Left renal pelvis (tissue), 4 donors: Measurements from ENCODE around the gene AKT3. TPM values are rescaled to one million over a fixed set of nuclear protein-coding genes. Genes with fewer than 3 reads are reported as not detected.
"Not testable (repeated sequence)": the region's sequence is repeated elsewhere in the genome, so short reads cannot be mapped to it uniquely, and the experiment has no call there.

Source experiments
- DNase-seq, 4 donors: peaks; one replicate each; pipeline ENCODE4 v3.0.0-alpha.2; 2013; ENCODE audit warnings: low read depth in 4 of 4, low spot score in 3 of 4
- polyA plus RNA-seq, 4 donors: library from polyadenylated mRNA; unstranded; fragments of 120-200 nt; gene quantifications; one replicate each; pipeline ENCODE4 v1.2.1, GENCODE V29; 2013; ENCODE audit not compliant: insufficient read length in 4 of 4

AKT3 gene
- polyA plus RNA-seq, 4 donors = 21.8 to 43.4 (median 28.6) TPM

DNA sequence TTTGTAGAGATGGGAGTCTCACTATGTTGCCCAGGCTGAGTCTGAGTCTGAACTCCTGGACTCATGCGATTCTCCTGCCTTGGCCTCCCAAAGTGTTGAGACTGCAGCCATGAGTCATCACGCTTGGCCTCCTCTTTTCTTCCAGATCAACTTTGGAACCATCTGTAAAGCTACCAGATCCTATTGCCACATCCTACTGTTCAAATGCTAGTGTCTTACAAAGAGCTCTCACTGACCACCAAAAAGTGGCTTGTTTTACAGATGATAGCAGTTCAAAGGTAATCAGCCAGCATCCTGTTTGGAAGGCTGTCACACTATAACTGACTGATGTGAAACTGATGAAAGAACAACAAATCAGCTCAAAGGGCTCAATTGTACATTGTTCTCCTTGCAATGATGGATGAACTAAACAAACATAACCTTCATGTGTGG lies 221.6 kb downstream of the AKT3 start:
- DNase-seq = no peak

DNA sequence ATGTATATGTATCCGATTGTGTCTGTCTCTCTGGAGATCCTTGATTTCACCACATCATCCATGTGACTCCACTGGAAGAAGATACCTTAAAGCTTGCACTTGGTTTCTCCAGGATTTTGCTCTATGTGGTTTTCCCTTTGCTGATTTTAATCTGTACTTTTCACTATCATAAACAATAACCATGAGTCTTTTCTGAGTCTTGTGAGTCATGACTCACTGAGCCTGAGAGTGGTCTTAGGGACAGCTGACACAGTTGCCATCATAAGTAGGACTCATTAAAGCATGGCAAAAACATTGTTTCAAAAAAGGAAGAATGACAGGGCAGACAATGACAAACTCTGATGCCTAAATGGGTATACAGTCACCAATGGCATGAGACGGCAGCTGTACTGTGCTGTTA lies 226.2 kb downstream of the AKT3 start:
- no peak for DNase-seq

DNA sequence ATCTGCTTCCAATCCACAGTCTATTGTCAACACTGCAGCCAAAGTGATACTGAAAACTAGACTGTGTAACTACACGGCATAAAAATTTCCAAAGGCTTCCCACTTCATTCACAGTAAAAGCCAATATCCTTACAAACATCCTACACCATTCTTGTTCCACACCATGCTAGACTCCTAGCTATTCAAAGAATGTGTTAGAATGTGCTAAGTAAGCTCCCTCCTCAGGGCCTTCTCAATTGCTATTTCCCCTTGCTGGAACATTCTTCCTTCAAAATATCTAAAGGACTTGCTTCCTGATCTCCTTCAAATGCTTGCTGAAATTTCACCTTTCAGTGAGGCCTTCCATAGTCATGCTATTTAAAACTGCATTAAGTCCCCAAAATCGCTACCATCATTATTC lies 228.1 kb downstream of the AKT3 start:
- DNase-seq = no peak

DNA sequence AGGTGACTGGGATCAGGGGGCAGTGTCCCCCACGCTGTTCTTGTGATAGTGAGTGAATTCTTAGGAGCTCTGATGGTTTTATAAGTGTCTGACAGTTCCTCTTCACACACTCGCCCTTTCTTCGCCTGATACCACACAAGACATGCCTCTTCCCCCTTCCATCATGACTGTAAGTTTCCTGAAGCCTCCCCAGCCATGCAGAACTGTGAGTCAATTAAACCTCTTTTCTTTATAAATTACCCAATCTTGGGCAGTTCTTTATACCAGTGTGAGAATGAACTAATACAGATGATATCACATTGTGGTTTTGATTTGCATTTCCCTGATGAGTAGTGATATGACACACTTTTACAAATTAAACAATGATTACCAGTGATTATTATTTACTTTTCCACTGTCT lies 229.9 kb downstream of the AKT3 start:
- DNase-seq = no peak

DNA sequence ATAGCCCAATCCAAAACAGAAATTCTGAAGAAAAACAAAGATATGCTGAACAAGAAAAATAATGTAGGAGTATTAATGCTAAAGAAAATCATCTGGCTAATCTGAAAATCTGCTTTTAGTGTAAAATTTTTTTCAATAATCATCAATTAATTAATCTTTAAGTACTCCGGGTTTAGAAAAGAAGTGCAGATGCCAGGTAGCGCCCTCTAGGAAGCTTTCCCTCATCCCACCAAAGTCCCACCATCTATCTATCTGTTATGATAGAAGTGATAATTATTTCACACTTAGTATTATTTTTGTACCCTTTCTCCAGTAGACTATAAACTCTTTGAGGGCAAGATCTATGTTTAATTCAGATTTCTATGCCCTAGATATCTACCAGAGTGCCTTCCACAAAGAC lies 240.3 kb downstream of the AKT3 start:
- no peak for DNase-seq

DNA sequence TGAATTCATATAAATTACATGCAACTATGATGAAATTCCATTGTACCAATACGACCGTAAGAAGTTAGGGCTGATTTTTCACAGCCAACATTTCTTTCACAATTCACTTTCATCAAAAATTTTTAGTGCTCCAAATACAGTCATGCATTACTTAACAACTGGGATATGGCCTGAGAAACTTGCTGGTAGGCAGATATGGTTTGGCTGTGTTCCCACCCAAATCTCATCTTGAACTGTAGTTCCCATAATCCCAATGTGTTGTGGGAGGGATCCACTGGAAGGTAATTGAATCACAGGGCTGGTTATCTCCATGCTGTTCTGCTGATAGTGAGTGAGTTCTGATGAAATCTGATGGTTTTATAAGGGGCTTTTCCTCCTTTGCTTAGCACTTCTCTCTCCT lies 244.4 kb downstream of the AKT3 start:
- DNase-seq = no peak

DNA sequence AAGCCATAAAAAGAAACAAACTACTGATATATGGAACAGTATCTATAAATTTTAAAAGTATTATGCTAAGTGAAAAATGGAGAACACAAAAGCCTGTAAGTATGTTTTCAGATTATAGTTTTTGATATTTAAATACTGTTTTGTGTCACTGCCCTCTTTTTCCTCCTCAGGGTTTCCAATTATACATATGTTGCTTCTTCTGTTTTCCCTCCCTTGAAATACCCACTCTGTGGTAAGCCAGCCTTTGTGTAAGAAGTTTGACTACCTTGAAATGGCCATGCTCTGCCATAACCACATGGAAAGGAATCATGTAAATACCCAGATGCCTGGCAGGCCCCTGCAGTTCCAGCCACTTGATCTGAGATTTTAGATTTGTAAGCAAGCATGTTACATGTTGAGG lies 248.3 kb downstream of the AKT3 start:
- DNase-seq = no peak

DNA sequence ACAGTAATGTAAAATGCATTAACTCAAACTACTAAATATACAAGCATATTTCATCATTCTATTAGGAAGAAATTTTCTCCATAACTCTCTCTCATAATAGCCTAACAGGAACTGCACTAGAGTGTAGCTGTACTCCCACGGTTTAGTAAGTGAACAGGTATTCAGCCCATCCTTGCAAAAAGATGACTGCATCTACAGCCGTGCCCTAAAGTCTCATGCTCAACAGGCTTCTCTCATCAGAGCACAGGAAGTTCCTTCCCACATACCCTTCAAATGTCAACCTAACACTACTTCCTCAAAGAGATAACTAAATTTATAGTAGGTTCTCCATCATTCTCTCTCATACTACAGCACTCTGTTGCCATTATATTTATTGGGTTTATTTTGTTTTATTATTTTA lies 251.6 kb downstream of the AKT3 start:
- DNase-seq = no peak

DNA sequence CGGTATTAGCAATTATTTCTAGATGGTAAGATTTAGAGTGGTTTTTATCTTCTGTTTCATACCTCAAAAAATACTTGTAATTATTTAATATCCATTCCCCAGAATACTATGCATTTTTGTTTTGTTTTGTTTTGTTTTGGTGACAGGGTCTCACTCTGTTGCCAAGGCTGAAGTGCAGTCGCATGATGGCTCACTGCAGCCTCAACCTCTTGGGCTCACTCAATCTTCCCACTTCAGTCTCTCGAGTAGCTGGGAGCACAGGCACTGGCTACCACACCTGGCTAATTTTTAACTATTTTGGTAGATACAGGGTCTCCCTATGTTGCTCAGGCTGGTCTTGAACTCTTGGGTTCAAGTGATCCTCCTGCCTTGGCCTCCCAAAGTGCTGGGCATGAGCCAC lies 252.7 kb downstream of the AKT3 start:
- DNase-seq = no peak

DNA sequence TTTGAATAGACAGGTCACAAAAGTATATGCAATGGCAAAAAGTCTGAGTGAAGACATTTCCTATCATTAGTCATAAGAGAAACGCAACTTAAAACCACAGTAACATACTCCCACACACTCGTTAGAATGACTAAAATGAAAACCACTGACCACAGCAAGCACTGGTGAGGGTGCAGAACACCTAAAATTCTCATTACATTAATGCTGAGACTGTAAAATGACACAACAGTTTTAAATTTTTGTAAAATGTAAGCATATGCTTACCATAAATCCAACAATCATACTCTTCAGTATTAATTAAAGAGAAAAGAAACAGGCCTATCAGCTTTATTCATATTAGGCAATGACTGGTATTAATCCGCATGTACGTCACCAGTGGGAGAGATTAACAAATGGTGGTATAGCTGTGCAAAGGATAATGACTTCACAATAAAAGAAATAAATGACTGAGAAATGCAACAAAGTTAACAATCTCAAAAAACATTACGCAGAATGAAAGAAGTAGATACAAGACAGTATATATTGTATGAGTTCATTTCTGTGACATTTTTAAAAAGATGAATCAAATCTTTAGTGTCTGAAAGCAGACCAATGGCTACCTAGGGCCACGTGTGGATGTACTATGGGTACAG lies 253.5 kb downstream of the AKT3 start:
- no peak for DNase-seq

DNA sequence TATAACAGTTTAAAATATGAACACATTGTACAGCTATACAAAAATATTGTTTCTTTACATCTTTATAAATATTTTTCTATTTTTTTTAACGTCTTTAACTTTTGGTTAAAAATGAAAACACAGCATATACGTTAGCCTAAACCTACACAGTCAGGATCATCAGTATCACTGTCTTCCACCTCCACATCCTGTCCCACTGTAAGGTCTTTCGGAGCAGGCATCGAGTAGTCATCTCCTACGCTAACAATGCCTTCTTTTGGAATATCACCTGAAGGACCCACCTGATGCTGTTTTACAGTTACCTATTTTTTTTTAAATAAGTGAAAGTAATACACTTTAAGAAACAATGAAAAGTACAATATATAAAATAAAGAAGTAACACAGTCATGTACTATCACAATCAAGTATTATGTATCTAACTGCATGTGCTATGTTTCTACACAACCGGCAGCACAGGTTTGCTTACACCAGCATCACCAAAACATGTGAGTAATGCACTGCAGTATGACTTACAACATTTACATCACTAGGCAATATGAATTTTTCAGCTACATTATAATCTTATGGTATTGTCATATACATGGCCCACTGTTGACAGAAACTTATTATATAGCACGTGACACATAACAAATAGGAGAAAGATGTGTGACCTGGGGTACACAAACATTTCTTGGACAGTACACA lies 254.4 kb downstream of the AKT3 start:
- DNase-seq = no peak

DNA sequence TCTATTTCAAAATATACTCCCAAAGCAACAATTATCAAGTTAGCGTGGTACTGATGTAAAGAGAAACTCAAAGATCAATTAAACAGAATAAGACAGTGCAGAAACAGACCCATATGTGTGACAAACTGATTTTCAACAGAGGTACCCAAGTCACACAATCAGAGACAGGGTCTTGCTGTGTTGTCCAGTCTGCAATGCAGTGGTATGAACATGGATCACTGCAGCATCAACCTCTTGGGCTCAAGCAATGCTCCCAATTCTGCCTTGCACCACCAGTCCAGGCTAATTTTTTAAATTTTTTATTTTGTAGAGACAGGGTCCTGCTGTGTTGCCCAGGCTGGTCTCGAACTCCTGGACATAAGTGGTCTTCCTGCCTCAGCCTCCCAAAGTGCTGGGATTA lies 255.6 kb downstream of the AKT3 start:
- no peak for DNase-seq

DNA sequence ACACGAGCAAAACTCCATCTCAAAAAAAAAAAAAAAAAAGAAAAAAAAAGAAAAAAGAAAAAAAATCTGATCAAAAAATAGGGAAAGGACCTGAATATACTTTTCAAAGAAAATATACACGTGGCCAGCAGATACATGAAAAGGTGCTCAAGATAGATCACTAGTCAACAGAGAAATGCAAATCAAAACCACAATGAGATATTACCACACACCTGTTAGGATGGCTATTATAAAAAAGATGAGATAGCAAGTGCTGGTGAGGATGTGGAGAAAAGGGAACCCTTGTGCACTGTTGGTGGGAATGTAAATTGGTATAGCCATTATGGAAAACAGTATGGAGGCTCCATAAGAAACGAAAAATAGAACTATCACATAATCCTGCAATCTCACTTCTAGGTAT lies 260.8 kb downstream of the AKT3 start:
- DNase-seq = not testable (repeated sequence)

DNA sequence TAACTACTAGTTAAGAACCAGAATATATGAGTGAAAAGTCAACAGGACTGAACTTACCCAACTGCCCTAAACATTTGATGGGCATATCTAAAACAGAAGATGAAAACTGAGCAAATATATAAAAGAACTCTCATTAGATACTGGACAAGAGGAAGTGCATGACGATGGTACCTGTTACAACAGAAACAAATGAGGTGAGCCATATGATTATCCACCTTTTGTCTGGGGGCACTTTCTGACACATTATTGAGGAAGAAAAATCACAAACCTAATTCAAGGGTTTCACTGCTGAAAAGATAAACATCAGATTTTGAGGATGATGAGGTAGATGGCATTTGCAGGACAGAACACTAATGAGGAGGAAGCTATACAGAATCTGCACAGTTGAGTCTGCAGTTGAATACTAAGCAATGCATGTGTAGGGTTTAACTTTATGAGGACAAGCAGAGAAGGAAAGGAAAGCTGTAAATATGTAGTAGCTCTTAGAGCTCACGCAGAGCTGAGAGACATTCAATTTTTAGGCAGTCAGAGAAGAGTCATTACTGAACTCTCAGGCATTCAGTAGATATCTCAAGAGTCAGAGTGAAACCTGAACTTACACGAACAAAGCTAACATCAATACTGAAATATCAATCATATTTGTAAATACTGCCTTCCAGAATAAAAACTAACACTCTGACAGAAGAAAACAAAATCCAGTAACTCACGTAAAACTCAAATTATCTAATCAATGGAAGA lies 262.1 kb downstream of the AKT3 start:
- no peak for DNase-seq

DNA sequence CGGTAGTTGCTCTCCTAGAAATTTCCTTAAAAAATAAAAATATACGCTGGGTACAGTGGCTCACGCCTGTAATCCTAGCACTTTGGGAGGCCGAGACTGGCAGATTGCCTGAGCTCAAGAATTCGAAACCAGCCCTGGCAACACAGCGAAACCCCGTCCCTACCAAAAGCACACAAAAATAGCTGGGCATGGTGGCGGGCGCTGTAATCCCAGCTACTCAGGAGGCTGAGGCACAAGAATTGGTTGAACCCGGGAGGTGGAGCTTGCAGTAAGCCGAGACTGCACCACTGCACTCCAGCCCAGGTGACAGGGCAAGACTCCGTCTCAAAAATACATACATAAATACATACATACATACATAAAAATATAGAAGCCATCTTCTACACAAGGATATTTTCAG lies 262.8 kb downstream of the AKT3 start:
- DNase-seq = no peak

DNA sequence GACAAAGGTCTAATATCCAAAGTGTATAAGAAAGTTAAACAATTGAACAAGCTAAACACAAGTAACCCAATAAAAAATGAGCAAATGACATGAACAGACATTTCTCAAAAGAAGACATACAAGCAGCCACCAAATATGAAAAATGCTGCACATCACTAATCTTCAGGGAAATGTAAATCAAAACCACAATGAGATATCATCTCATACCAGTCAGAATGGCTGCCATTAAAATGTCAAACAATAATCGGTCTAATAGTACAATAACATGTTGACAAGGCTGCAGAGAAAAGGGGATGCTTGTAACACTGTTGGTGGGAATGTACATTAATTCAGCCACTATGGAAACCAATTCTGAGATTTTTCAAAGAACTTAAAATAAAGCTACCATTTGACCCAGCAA lies 264.1 kb downstream of the AKT3 start:
- DNase-seq = no peak

DNA sequence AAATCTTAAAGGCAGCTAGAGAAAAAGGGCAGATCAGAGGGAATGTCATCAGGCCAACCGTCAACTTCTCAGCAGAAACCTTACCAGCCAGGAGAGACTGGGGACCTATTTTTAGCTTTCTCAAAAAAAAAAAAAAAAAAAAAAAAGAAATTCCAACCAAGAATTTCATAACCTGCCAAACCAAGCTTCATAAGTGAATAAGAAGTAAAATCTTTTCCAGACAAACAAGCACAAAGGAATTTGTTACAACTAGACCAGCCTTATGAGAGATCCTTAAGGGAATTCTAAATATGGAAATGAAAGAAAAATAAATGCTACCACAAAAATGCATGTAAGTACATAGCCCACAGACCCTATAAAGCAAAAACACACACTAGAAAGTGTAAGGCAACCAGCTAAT lies 267.7 kb downstream of the AKT3 start:
- DNase-seq = no peak

DNA sequence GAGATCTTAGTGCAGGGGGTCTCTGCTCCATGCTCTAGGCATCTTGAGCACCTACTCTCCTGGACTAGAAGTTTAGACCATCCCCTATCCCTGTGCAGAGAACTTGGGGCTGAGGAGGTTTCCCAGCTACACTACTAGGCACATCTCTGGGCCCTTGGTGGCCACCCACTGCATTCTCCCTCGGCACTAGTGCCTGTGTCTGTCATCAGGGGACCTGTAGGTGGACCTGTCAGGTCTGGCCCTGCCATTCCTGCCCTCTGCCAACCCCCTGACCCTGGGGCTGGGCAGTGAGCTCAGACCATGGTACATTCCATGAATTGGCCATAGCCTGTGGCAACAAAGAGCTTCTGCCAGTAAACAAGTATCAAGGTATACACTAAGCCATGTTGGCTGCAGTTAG lies 269.1 kb downstream of the AKT3 start:
- DNase-seq = no peak

DNA sequence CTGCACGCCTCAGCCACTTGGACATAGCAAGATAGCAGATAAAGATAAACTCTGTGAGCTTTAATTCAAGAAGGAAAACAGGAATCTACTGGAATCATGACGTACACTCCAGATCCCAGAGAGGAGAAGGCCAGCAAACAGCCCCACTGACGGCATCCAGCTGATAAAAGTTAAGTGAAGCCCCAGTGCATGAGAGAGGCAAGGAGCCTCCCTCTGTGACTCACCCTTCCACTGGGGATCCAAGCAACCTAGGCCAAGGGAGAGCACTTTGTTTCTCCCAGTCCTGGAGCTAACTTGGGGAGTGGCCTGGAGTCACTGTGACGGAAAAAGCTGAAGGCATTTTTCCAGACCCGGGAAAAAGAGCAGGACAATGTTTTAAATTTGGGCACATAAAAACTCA lies 270.0 kb downstream of the AKT3 start:
- no peak for DNase-seq

DNA sequence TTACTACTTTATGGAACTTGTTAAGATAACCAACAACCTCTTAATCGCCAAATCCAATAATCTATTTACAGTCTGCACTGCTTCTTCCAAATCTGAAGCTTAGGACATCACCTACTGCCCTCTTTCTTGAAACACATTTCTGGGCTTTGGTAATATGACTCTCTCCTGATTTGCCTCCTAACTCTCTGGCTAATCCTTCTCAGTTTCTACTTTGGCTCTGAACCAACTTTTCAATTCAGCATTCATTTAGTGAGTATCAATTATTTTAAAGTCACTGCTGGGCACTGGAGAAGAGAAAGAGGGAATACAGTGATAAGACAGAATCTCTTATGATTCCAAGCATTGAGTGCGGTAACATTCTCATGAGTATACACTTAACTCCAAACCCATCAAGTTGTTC lies 275.0 kb downstream of the AKT3 start:
- no peak for DNase-seq

DNA sequence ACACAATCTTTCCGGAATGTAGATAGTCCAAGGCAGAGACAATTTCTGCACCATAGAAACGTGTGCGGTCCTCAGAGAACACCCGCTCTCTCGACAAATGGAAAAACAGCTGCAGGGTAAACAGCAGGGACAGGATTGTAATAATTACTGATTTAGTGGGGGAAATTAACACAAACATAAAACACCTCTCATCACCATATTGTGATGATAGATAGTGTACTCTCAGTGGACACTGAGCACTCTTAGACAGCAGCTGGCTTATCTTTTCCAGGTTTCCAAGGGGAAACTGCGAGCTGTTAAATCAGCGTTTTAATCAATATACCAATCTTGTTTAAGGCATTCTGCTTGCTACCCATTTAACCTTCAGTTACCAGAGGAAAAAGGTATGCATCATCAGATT lies 277.1 kb downstream of the AKT3 start:
- DNase-seq = no peak

DNA sequence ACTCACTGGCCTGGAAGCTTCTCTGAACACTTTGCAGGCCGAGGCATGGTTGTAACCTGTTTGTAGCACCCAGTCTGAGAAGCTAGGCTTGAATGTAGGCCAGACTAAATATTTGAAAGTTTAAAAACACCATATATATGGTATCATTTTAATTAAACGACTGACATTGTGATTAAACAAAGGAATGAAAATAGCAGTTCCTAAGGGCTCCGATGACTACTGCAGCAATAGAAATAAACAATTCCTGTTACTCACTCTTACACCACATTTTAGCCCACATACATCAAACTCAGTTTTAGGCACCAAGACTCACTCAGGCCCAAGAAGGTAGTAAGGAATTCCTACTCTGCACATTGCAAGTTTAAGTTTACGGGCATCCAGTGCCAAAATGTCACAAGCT lies 281.2 kb downstream of the AKT3 start:
- DNase-seq = no peak
